PC-9 (cell line): ENCODE results near the gene DDX10.

Source experiments
- EZH2 ChIP-seq: fragments of 200-600 bp; sonication (generic); IDR thresholded peaks from 2 replicates; pipeline ENCODE4 v1.8.0; 2017; ENCODE audit warnings: antibody characterized with exemption, low read depth
- TF ChIP-seq, protein P1 (sequence below): fragments of 200-600 bp; sonication (generic); conservative IDR thresholded peaks from 2 replicates; pipeline ENCODE4 v1.6.1; 2017; ENCODE audit warnings: mixed run types, antibody characterized with exemption, mild to moderate bottlenecking, moderate library complexity

DNA sequence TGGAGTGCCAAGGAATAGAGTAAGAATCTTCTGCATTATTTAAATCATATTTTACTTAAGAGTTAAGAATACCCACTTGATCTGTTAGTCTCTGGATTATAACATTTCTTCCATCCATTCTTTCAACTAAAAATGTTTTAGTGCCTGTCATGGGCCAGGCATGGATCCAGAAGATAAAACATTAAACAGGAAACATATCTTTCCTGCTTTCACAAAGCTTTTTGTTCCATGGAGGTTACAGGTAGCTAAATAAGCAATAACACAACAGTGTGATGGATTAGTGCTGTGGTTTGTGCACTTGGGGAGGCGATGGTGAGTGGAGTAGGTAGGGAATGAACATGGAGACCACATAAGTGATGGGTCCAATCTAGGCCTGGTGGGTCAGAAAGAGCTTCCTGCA, 258.5 kb downstream of the DDX10 start:
- TF ChIP-seq, protein P1, sequence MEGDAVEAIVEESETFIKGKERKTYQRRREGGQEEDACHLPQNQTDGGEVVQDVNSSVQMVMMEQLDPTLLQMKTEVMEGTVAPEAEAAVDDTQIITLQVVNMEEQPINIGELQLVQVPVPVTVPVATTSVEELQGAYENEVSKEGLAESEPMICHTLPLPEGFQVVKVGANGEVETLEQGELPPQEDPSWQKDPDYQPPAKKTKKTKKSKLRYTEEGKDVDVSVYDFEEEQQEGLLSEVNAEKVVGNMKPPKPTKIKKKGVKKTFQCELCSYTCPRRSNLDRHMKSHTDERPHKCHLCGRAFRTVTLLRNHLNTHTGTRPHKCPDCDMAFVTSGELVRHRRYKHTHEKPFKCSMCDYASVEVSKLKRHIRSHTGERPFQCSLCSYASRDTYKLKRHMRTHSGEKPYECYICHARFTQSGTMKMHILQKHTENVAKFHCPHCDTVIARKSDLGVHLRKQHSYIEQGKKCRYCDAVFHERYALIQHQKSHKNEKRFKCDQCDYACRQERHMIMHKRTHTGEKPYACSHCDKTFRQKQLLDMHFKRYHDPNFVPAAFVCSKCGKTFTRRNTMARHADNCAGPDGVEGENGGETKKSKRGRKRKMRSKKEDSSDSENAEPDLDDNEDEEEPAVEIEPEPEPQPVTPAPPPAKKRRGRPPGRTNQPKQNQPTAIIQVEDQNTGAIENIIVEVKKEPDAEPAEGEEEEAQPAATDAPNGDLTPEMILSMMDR = no peak
- TF ChIP-seq EZH2 = no peak
